Suprapubic skin (tissue), 4 donors: Measurements from ENCODE around the gene WDFY2. TPM values are rescaled to one million over a fixed set of nuclear protein-coding genes. Genes with fewer than 3 reads are reported as not detected.

Experiments
- DNase-seq, 2 donors: peaks; one replicate each; pipeline ENCODE4 v3.0.0-alpha.2; 2019; ENCODE audit warnings: low spot score in 2 of 2
- H3K27ac ChIP-seq: fragments of 200-600 bp; sonication (generic); one replicate; pipeline ENCODE4 v1.5.1; 2019
- H3K27me3 ChIP-seq: fragments of 200-600 bp; sonication (generic); one replicate; pipeline ENCODE4 v1.5.1; 2019
- H3K36me3 ChIP-seq: fragments of 200-600 bp; sonication (generic); one replicate; pipeline ENCODE4 v1.5.1; 2019
- H3K4me1 ChIP-seq: fragments of 200-600 bp; sonication (generic); one replicate; pipeline ENCODE4 v1.5.1; 2019
- H3K4me3 ChIP-seq: fragments of 200-600 bp; sonication (generic); one replicate; pipeline ENCODE4 v1.5.1; 2019; ENCODE audit warnings: mild to moderate bottlenecking
- H3K9me3 ChIP-seq: fragments of 200-600 bp; sonication (generic); one replicate; pipeline ENCODE4 v1.5.1; 2019
- CTCF ChIP-seq, 2 donors: fragments of 200-600 bp in 1 of 2; fragments of 450-650 bp in 1 of 2; sonication (generic) in 1 of 2; IDR thresholded peaks; one replicate each; pipeline ENCODE4 v1.5.1; 2016 to 2019; ENCODE audit warnings: antibody characterized with exemption in 2 of 2, mild to moderate bottlenecking in 1 of 2, moderate library complexity in 1 of 2
- EP300 ChIP-seq: sonication (generic); formaldehyde crosslinking; IDR thresholded peaks from one replicate; pipeline ENCODE4 v1.6.1; 2017; ENCODE audit warnings: antibody characterized with exemption
- POLR2A ChIP-seq, 2 donors: fragments of 450-650 bp; IDR thresholded peaks; one replicate each; pipeline ENCODE4 v1.6.1; 2017; ENCODE audit warnings: antibody characterized with exemption in 2 of 2, mild to moderate bottlenecking in 2 of 2, moderate library complexity in 2 of 2
- POLR2AphosphoS5 ChIP-seq, 3 donors: sonication (generic); formaldehyde crosslinking; IDR thresholded peaks; one replicate each; pipeline ENCODE4 v1.6.1; 2017; ENCODE audit warnings: antibody characterized with exemption in 3 of 3
- WGBS: methylation state at CpG from one replicate; pipeline ENCODE4 v1.1.5; 2018; 5-methylcytosine and 5-hydroxymethylcytosine counted together
- total RNA-seq, 4 donors: library from RNA; depleted of rRNA; stranded (reverse); fragments of >200 nt; gene quantifications; one replicate each; pipeline ENCODE4 v1.1.0, GENCODE V29; 2016

Gene WDFY2
- total RNA-seq, 4 donors from 2014 or later = 35.3 to 99.2 (median 40.4) TPM

DNA sequence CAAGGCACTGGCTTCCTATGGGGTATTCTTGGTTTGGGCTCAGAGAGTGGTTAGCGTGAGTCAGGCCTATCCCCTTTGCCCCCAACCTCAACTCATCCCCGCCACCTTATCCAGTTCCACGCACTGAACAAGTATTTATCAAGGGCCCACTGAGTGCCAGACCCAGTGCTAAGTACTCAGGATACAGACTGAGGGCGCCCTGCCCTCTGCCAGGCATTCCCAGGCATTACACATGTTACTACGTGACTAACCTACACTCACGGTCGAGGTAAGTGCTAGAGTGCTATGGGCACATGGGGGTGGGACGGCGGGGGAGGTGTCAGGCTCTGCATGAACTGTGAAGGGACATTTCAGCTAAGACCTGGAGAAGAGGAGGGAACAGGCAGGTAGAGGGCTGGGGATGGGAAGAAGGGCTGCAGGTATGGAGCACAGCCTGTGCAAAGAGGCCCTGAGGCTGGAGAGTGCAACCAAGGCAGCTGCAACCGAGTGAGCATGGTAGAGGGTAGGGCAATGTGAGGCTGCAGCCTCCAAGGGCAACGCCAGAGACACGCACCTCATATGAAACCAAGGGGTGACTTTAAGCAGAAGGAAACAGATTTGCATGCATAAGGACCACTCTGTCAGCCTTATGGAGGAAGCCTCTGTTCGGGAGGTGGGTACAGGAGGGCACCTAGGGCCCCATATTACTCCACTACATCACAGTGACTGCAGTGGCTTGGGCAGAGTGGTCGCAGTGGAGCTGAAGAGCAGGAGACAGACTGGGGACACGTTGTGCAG lies 197.2 kb downstream of the WDFY2 start:
- no peak overlapping the region for H3K4me3 ChIP-seq
- H3K9me3 ChIP-seq = no peaks in the 10 kb centered on the region
- peaks cover 21% of the 10 kb centered on the region for H3K4me1 ChIP-seq
- H3K27ac ChIP-seq = no peak overlapping the region
- no peaks in the 10 kb centered on the region for H3K36me3 ChIP-seq
- no peak for DNase-seq
- no peak for TF ChIP-seq EP300
- peak in 1 of 2 donors; percentile 44 for TF ChIP-seq CTCF (IDR thresholded peaks at IDR 0.05)
- no peaks in the 10 kb centered on the region for H3K27me3 ChIP-seq
- WGBS = 72% methylated on average over 15 of the region's 15 CpGs

DNA sequence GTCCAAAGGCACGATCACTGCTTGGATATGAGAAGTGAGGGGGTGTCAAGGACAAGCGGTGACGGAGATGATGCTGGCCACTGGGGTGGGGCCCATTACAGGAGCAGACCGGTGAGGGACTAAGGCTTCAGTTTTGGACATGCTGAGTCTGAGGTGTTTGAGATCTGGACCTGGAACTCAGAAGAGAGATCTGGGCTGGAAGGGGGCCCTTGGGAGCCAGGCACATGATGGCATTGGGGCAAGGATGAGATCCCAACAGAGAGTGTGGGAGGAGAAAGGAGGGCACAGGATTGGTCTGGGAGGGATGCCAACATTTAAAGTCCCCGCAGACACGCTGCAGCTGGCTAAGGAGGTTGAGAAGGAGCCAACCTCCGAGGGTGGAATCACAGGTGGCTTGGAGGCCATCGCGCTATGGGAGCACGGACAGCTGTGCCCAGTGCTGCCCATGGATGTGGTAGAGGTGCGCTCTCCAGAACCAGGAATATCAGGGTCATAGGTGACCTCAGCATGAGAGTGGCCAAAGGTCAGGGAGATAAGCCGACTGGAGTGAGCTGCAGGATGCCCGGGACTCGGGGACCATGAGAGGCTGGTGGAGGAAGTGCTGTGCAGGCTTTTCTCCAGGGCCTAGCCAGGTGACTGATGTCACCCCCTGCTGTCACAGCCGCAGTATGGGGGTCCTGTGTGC lies 197.9 kb downstream of the WDFY2 start:
- peaks cover 28% of the 10 kb centered on the region for H3K4me1 ChIP-seq
- DNase-seq = peak in 1 of 2 donors; percentile 58
- H3K9me3 ChIP-seq = no peaks in the 10 kb centered on the region
- H3K27ac ChIP-seq = no peak overlapping the region
- H3K36me3 ChIP-seq = no peaks in the 10 kb centered on the region
- no peaks in the 10 kb centered on the region for H3K27me3 ChIP-seq
- no peak overlapping the region for H3K4me3 ChIP-seq
- TF ChIP-seq CTCF (IDR thresholded peaks at IDR 0.05) (no peak), POLR2AphosphoS5 (IDR thresholded peaks at IDR 0.05) (no peak), POLR2A (IDR thresholded peaks at IDR 0.05) (no peak), EP300 (no peak)
- WGBS = 84% methylated on average over 15 of the region's 15 CpGs

- 86% methylated on average over 9 of the region's 9 CpGs for WGBS
- no peak overlapping the region for H3K4me3 ChIP-seq
- no peaks in the 10 kb centered on the region for H3K27me3 ChIP-seq
- H3K27ac ChIP-seq = no peak overlapping the region
- no peaks in the 10 kb centered on the region for H3K36me3 ChIP-seq
- H3K4me1 ChIP-seq = peaks cover 30% of the 10 kb centered on the region
- no peaks in the 10 kb centered on the region for H3K9me3 ChIP-seq
- no peak for TF ChIP-seq EP300
- TF ChIP-seq CTCF (IDR thresholded peaks at IDR 0.05) = no peak
- no peak for TF ChIP-seq POLR2AphosphoS5 (IDR thresholded peaks at IDR 0.05)
- no peak for TF ChIP-seq POLR2A (IDR thresholded peaks at IDR 0.05)
- DNase-seq = peak in 1 of 2 donors; percentile 50
These were observed 199.3 kb downstream of the WDFY2 start for GRCh38 chr13:51783428-51784094.

- DNase-seq = peak in 1 of 2 donors; percentile 26
- no peak overlapping the region for H3K4me3 ChIP-seq
- no peak overlapping the region for H3K27ac ChIP-seq
- no peaks in the 10 kb centered on the region for H3K9me3 ChIP-seq
- H3K4me1 ChIP-seq = peaks cover 31% of the 10 kb centered on the region
- TF ChIP-seq EP300 (no peak), POLR2A (IDR thresholded peaks at IDR 0.05) (no peak), CTCF (IDR thresholded peaks at IDR 0.05) (no peak), POLR2AphosphoS5 (IDR thresholded peaks at IDR 0.05) (no peak)
- WGBS = 93% methylated on average over 1 of the region's 1 CpG
- H3K36me3 ChIP-seq = no peaks in the 10 kb centered on the region
- H3K27me3 ChIP-seq = no peaks in the 10 kb centered on the region
These were observed 199.8 kb downstream of the WDFY2 start for GRCh38 chr13:51784097-51784496.
